Pons (tissue), 1 donor: ENCODE results near the gene HMBS.

Experiments used
- DNase-seq: peaks from one replicate; pipeline ENCODE4 v3.0.0-alpha.2; 2016; ENCODE audit warnings: low spot score

Gene HMBS

DNA sequence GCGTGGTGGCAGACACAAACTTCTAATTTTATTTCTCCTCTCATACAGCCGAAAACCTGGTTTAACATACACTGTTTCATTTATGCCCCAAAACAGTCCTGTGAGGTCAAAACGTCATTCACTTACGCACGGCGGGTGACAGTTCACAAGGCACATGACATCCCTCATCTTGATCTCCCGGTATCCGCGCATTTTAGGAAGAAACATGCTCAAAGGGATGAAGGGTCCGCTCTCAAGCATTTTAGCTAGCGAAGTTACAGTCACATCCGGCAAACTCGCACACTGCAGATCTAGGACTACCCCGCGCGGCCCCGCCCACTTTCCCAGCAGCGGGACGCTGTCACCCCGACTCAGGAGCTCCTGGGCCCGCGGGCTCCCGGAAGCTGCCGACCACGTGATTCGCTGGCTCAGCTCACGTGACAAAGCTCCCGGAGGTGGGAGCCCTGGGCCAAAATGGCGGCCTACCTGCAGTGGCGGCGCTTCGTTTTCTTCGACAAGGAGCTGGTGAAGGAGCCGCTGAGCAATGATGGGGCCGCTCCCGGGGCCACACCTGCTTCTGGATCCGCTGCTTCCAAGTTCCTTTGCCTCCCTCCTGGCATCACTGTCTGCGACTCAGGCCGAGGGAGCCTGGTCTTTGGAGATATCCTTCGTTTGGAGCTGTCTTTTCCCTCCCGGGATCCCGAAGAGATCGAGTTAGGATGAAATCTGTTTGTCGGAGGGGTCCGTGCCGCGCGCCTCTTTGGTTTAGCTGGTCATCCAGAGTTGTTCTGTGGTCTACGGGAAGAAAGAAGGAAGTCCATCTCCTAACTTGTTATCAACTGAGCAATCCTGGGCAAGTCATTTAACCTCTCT is 17.1 kb upstream of the HMBS start, which contains the start of gene VPS11:
TSS of gene VPS11 (plus strand) at position 448 of the 852 bp plus-strand sequence. CDS start at position 454, 6 bp downstream.
- peak; percentile 94 for DNase-seq

GRCh38 chr11:119077839-119078238 is 6.8 kb upstream of the HMBS start:
- no peak for DNase-seq

- no peak for DNase-seq
Measured at GRCh38 chr11:119078675-119079420, 5.8 kb upstream of the HMBS start.

- DNase-seq = peak; percentile 97
Measured at GRCh38 chr11:119081682-119082260, 2.9 kb upstream of the HMBS start.

DNA sequence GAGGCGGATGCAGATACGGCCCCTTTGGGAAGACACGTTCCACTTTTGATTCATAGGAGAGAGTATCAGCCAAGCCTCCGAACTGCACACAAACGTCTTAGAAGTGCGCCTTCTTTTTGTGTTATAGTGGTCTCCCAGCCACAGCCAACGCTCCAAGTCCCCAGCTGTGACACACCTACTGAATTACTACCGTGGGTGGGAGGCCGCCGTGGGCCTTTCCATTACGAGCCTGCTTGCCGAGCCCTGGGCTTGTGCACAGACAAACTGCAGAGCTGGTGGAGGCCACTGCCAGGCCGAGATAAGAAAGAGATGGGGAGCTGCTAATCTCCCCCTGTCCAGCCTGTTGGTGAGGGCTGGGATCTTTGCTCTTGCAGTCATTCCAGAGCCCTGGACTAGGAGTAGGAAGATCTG is 761 bp downstream of the HMBS start:
- no peak for DNase-seq

DNA sequence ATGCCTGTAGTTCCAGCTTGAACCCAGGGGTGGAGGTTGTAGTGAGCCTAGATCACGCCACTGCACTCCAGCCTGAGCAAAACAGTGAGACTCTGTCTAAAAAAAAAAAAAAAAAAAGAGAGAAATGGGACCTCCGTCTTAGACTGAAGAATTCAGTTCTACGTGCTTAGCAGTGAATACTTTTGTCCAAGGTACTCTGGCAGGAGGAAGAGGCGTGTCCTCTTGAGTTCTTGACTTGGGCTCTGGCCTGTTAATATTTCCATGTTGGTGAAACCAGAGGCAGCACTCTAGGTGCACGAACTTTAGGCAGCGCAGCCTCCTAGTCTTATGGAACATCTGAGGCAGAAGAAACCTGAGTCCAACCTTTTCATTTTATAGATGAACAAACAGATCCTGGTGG is 2.4 kb downstream of the HMBS start:
- no peak for DNase-seq

GRCh38 chr11:119087747-119088241 is 3.1 kb downstream of the HMBS start:
- DNase-seq = no peak

DNA sequence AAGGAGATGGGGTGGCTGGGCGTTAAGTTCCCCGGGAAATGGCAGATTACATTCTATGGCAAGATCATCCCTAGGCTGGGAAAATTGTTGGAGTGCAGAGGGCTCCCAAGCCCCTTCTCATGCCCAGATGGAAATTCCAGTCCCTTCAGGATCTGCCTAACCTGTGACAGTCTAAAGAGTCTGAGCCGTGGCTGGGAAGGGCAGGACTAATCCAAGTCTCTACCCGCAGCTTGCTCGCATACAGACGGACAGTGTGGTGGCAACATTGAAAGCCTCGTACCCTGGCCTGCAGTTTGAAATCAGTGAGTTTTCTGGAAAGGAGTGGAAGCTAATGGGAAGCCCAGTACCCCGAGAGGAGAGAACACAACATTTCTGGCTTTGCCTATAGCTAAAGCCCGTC is 3.7 kb downstream of the HMBS start:
- no peak for DNase-seq

- DNase-seq = no peak
Measured at GRCh38 chr11:119089319-119089718, 4.6 kb downstream of the HMBS start.

GRCh38 chr11:119091178-119091577 is 6.5 kb downstream of the HMBS start:
- DNase-seq = no peak

DNA sequence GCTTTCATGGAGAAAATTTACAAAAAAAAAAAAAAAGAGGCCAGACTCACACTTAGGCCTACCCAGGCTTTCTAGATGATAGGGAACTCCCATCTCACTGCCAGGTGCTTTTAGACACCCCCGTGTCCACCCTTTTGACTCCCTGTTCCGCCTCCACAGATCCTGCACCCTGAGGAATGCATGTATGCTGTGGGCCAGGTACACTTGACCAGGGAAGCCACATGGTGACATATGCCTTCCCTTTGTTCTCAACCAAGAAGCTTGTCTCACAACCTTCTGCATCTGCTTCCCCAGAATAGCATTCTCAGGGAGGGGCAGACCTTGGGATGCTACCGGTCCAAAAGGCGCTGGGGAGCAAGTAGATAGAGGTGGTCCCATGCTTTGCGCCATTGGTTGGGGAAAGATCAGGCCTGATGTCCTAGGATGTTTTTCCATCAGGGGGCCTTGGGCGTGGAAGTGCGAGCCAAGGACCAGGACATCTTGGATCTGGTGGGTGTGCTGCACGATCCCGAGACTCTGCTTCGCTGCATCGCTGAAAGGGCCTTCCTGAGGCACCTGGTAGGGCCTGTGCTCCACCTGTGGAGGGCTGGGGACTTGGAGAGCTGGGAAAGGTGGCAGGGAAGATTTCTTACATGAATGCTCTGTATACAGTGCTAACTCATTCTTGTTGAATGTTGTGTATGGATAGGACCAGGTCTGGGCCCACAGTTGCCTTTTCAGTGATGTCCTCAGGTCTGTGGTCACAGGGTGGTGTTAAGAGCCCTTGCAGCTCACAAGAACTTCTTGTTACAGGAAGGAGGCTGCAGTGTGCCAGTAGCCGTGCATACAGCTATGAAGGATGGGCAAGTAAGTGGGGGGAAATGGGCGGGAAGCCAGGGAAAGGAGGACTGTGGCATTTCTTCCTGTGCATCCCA is 7.5 kb downstream of the HMBS start:
- DNase-seq = no peak

GRCh38 chr11:119092880-119093842 is 8.5 kb downstream of the HMBS start:
- no peak for DNase-seq

DNA sequence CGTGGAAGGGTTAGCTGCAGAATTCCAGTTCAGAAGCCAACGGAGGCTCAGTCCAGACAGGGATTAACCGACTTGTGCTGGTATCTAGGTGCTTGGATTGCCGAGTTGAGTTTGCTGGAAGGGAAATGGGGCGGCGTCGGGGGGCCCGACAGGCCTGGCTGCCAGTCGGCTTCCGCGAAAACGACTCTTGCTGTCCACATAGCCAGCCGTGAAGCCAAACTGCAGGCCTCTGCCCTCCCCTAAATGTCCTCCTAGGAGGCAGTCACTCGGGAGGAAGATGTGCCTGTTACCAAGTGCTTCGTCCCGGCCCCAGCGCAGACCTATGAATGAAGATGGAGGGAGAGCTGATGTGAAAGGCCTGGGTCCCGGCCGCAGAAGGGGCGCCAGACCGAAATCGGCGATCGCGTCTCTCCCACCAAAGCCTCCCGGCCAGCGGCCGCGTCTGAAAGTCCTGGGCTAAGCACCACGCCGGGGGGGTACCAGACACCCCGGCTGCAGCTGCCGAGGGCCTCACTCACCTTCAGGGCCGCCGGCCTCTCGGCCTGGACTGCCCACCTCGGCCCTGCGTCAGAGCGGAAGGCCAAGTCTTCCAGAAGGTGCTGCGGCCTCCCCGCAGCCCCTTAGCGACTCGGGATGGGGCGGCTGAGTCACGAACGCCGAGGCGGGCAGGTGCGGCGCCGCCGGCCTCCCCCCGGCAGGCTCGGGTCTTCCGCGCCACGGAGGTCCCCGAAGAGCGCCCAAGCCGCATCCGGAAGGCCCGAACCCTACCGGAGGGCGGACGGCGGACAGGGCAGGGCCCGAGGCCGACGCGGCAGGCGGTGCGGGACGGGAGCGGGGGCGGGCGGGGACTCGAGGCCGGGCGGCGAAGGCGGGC is 9.5 kb downstream of the HMBS start:
- DNase-seq = no peak

GRCh38 chr11:119094816-119095065 is 10.1 kb downstream of the HMBS start:
- peak; percentile 80 for DNase-seq

- DNase-seq = peak; percentile 100
Measured at GRCh38 chr11:119095066-119095880, 10.6 kb downstream of the HMBS start.

DNA sequence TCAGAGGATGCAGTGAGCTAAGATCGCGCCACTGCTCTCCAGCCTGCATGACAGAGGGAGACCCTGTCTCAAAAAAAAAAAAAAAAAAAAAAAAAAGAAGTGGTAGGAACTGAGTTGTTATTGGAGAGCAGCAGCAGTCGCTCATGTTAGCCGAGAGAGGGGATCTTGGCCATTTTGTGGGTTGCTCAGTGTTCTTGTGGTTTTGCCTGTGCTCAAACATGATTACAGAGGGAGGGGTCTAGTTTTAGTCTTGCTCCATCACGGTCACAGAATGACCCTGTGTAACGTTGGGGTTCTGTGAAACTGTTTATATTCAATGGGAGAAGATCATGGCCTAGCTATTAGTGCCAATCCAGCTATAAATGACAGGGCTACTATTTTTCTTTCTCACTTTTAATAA is 15.0 kb downstream of the HMBS start:
- DNase-seq = no peak

- no peak for DNase-seq
Measured at GRCh38 chr11:119100246-119100970, 15.7 kb downstream of the HMBS start.
